RKO (cell line): ENCODE data around the gene ZNF710.

Experiments used
- DNase-seq: peaks from one replicate; pipeline ENCODE4 v3.0.0-alpha.2; 2016; ENCODE audit warnings: low spot score

The ZNF710 gene

GRCh38 chr15:90039996-90040395 is 38.9 kb downstream of the ZNF710 start:
- DNase-seq: no peak

DNA sequence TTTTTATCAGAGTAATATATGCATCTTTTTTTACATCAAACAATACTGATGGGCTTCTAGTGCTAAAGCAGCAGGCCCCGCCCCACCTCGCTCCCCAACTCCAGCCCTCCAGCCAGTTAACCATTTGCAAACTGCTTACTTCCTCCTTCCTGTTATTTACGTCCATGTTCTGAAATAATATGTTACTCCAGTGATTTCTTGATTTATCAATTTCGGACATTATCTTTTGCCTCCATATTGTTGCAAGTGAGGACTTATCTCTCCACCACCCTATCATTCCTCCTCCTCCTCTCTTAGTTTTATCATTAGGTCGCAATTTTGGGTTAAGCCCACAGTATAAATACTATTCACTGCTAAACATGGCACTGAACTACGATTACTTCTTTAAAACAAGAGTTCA is 39.5 kb downstream of the ZNF710 start:
- no peak for DNase-seq

DNA sequence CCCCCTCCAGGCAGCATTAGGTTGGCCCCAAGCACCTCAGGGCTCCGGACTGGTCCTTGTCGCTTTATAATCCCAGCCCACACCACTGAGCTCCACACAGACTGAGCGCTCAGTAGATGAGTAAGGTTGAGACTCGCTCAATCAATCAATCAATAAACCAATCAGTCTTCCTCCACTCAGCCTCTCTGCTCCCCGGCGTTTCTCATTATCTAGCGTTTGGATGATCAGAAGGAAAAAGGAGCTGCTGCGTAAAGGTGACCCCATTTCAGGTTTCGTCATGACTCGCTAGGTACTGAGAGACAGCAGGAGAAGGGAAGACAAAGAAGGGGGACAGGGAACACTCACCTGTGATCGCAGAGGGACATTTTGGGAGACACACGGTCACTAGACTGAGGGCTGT is 41.2 kb downstream of the ZNF710 start:
- no peak for DNase-seq

GRCh38 chr15:90042766-90043529 is 41.8 kb downstream of the ZNF710 start:
- DNase-seq: no peak

DNA sequence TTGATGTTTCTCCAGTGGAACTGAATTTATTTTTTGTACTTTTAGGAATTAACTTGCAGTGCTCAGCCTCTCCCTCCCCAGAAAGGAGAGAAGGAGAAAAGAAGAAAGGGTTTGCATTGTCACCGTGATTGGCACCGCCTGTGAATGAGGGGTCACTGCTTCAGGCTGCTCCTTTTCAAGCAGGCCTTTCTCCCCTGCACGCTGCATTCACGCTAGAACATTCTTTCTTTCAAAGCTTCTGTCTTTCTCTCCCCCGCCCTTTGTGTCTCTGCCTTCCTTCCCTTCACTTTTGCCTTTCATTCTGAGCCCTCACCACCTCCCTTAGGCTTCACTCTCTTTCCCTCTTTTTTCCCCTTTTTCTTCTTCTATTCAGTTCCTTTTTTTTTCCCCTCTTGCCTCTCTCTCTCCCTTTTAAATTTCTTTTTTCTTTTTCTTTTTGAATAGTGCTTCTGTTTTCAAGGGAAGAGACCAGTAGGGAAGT is 42.4 kb downstream of the ZNF710 start:
- no peak for DNase-seq

DNA sequence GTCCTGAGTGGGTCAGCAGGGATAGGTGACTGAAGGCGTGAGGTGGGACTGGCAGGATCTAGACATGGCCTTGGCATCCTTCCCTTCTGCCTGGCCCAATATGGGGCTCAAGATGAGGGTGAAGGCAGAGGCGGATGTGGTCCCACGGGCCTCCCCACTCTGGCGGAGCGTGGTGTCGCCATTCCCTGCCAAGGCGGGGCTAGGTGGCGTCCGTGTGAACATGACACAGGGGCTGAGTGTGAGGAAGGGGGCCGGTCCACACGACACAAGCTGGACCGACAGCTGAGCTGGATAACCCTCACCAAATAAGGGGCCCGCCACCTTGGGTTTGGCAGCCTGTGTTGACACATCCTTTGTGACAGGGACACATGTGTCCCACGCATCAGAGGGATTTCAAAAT is 43.1 kb downstream of the ZNF710 start:
- no peak for DNase-seq

DNA sequence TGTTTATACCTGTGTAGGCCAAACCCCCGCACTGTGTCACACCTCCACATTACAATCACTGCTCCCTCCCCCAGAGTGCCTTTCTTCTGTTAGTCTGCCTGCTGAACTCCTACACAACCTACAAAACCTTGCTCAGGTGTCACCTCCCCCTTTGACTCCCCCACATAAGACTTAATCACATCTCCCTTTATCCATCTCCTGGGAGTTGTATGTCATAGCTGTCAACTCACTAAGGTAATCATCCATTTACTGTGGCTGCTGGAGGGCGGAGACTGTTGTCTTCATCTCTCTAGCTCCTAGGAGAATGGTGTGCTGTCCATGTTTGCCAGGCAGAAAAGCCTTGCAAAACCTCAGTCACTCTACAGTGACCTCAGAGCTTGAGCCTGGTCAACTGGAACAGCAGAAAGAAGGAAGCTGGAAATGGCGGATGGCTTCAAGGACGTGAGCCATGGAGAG is 43.8 kb downstream of the ZNF710 start:
- DNase-seq: no peak

DNA sequence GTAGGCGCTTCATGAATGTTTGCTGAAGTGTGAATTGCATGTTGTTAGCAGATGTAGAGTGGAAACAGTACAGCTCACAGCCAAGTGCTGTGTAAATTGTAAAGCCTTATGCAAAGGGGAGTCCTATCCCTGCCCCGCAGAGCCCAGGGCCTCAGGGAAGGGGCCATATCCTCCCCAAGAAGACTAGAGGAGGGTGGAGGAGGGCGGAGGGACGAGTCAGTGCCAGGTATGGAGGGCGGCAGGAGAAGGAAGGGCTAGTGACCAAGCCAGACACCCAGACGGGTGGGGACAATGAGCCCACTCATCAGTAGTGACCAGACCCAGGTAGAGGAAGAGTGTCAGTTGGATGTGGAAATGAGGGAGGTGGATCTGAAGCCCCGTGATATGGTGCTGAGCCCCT is 45.2 kb downstream of the ZNF710 start:
- DNase-seq: no peak

- DNase-seq: no peak
These were observed 45.8 kb downstream of the ZNF710 start for GRCh38 chr15:90046911-90047392.

DNA sequence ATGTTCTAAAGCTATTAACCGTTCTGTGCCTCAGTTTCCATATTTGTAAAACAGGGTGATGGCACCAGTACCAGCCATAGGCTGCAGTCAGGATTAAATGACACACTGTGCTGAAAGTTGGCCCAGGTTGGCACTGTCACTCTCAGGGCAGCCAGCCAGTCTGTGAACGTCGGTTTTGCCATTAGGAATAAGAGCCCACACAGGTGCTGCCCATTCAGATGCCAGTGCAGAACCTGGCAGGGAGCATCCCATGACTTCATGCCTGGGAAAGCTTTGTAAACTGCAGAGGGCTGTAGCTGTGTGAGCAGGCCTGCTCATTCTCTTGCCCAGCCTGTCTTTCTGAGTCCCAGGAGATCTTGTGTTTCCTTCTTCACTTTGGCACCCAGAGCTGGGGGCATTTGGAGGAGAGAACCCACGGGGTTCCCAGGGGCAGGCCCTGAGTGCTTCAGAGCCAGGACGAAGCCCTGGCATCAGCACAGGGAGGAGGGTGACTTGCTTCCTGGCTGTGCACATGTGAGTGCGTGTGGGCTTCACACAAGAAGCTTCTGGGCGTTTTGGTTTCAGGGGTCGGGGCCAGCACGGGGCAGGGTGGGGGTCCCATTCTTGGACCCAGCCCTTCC is 46.9 kb downstream of the ZNF710 start:
- DNase-seq: no peak

- DNase-seq: no peak
These were observed 47.9 kb downstream of the ZNF710 start for GRCh38 chr15:90049030-90049429.

GRCh38 chr15:90049666-90050604 is 48.8 kb downstream of the ZNF710 start:
- no peak for DNase-seq

DNA sequence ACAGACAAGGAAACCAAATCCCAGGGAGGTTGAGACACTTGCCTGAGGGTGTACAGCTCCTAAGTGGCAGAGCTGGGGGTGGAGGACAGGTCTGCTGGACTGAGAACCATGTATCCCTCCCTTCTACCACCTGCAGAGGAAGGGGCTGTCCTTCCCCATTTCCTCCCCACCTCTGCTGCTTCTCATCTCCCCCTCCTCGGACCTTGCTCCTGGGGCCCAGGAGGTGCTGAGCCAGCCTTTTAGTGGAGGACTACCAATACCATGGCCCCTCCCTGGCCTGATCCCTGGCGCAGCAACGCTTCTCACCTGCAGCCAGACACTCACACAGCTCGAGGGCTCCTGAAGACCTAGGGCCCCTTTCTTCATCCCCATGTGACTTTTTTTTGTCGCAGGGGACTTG is 50.8 kb downstream of the ZNF710 start:
- no peak for DNase-seq

- no peak for DNase-seq
These were observed 52.8 kb downstream of the ZNF710 start for GRCh38 chr15:90053685-90054466.

GRCh38 chr15:90054618-90055097 is 53.5 kb downstream of the ZNF710 start:
- no peak for DNase-seq

- no peak for DNase-seq
These were observed 54.1 kb downstream of the ZNF710 start for GRCh38 chr15:90055182-90055581.

GRCh38 chr15:90056529-90056928 is 55.4 kb downstream of the ZNF710 start:
- DNase-seq: no peak

DNA sequence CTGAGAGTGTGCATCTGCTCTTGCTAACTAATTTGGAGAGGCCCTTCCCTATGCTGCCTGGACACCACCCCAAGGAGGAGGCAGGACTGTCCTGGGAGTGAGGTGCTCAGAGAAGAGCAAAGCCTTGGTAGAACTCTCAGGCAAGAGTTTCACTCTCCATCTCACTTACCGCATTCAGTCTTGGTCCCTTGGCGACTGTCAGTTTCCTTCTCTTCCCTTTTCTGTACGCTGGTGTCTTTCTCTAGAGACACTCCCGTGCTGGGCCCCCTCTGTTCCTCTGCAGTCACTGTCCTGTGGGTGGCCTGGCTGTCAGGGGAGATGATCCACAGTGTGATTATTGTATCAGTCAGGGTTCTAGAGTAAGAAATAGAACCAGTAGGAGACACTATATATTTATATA is 57.2 kb downstream of the ZNF710 start:
- no peak for DNase-seq

DNA sequence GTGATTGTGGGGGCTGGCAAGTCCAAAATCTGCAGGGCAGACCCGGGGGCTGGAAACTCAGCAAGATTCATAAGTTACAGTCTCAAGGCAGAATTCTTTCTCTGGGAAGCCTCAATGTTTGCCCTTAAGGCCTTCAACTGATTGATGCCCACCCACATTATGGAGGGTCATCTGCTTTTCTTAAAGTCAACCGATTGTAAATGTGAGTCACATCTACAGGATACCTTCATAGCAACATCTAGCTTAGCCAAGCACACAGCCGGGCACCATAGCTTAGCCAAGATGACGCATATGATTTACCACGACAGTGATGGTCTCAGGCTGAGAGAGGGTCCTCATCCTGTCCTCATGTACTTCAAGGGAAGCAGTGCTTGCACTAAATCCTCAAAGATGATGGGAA is 57.7 kb downstream of the ZNF710 start:
- DNase-seq: no peak

GRCh38 chr15:90059208-90059985 is 58.3 kb downstream of the ZNF710 start:
- DNase-seq: no peak

DNA sequence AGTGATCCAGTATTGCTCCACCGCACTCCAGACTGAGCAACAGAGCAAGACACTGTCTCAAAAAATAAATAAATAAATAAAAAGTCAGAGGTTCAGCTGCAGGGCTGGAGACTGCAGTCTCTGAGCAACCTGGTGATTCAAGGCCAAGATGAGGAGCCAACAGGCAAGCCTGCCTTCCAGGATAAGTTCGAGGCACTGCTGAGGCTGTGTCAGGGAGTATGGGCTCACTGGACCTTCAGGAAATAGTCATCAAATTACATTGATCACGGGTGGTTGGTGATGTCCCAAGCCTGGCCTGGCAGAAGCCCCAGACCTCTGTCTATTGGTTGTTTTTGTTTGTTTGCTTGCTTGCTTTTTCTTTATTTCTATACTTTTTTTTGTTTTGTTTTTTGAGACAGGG is 59.7 kb downstream of the ZNF710 start:
- DNase-seq: peak; percentile 9
